Caki2 (cell line): ENCODE results near the gene MGP. TPM values are rescaled to one million over a fixed set of nuclear protein-coding genes. Genes with fewer than 3 reads are reported as not detected.

Experiments
- DNase-seq: peaks from one replicate; pipeline ENCODE4 v3.0.0-alpha.2; 2015; ENCODE audit warnings: low read depth
- in situ Hi-C: cut with HindIII; loops from 2 replicates; pipeline ENCODE4 v1.10.0; 2016; ENCODE audit warnings: low sequenced_read_pairs, low pct_unique_long_range_greater_than_20kb, mixed read lengths
- total RNA-seq: library from RNA; depleted of rRNA; stranded (reverse); fragments of >200 nt; shearing (Covaris generic); gene quantifications from 2 replicates; pipeline ENCODE4 v1.2.3, GENCODE V29; 2014; ENCODE audit warnings: low replicate concordance

MGP gene
- total RNA-seq, 1 experiment from 2014 or later, result not detected

DNA sequence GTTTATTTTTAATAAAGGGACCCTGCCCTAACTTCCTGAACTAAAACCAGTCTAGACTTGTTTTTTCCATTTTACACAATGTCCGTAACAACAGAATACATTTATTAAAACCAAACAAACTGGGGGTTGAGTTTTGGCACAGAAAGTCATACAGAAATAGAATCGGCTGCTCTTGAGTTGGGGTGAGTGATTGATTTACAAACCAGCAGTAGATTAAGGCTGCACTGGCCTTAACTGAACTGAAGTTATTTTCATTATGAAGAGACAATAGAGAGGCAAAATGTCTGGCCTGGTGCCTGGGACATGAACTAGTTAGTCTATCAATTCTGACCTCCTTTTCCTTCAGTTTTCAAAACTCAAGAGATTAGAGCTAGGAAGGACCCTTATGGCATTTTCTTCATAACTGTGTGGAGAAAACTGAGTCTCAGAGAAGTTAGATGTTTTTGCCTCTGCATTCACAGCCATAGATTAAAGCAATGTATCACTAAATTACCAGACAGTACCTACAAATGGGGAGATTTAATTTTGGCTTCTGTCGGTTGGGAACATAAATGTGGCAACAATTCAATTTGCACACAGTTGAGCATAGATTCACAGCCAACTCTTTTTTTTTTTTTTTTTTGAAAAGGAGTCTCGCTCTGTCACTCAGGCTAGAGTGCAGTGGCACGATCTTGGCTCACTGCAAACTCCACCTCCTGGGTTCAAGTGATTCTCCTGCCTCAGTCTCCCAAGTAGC lies 19.8 kb upstream of the MGP start:
- in situ Hi-C loops, result no loop called here
- no peak for DNase-seq

DNA sequence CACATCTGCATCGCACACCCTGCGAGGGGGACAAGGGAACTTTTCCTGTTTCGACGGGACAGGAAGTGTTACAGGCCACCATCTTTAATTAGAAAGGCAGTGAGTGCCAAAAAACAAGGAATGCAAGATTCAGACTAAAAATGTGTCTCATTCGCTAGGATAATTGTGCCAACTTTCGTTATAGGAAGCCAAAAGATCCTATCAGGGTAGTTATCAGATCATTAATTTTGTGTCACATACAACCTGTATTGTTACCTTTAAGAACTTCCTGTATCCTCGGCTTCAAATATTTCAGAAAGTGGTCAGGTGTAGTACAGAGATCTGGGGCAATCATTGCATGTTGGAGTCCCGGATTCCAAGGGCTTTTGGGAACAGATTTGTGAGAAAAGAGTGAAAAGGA lies 19.2 kb upstream of the MGP start:
- DNase-seq, result no peak
- in situ Hi-C loops, result no loop called here

DNA sequence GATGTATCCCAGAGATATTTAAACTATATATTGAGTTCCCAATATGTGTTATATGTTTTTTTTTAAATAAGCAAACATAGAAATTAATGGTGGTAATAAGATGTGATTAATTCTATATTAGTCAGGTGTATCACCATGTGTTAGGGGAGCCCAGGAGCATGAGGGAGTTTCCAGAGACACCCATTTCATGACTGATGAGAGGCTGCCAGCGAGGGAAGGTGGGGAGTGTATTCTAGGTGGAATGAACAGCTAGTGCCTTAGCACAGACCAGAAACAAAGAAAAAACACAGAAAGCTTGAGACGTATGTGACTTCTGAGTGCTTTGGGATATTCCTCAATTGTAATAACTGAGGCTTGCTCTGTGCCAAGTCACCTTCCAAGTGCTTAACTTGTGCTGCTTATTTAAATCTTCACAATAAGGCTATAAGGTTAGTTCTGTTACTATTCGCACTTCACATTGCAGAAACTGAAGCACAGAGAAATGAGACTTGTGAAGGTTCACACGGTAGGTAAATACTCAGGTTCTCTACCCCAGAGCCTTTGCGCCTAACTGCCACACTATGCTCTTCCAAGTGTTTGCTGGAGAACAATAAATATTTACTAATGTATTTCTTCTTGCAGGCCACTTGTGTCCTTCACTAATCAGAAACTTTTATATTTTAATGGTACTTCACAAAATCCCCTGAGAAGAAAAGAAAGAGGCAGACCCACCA lies 17.9 kb upstream of the MGP start:
- no peak for DNase-seq
- in situ Hi-C loops, result no loop called here

DNA sequence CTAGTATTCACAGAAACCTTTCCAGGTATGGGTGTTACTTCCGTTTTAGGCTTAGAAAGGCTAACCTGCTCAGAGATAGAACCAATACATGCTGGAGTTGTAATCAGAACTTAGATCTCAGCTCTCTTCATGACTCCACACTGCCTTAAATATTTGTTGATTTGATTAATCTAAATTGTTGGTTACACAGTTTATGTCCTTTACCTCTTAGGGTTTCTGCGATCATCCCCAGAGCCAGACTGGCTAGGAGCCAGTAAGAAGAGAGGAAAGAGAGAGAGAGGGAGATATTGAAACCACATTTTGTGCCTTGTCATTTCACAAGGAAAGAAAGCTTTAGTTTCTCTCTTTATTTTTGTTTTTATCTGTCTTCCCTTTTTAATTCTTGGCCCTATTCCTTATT lies 16.8 kb upstream of the MGP start:
- DNase-seq, result no peak
- in situ Hi-C loops, result no loop called here

DNA sequence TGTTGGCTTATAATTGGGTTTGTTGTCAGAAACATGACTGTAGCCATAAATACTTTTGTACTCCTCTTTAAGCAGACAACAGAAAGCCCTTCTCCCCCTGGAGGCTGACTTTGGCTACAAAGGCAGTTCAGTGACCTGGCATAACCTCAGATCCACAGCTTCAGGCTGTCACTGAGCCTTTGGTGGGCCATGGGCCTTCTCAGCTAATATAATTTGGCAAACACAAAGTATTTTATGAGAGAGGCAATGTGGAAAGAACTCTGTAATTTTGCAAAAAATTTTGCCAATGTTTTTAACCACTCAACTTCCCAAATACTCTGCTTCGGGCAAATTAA lies 15.5 kb upstream of the MGP start:
- in situ Hi-C loops, result no loop called here
- DNase-seq, result no peak

DNA sequence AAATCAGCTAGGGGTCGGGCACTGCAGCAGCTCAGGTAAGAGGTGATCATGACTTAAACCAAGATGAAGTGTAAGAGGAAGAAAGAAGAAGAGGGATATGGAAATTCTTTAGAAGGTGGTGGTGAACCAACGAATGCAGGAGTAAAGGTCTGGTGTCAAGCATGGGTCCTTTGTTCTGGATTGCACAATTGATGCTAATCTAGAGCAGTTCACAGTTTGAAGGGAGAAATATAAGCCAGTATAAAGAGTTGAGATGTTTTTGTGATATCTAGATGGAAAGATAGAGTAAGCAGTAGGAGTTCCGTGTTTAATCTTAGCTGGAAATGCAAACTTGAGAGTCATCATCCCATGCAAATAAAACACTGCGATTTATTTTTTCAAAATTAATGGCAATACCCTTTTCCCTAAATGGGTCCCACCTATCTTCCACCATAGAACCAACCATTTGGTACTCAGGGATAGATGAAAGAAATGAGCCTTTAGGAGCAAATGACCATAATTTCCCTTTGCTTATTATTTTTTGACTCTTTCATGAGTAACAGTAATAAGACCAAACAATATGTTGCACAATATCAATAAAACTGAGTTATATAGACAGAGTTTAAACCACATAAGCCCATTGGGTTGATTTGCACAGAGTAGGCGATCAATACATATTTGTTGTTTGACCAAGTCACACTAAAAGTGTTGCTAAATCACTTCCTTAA lies 15.0 kb upstream of the MGP start:
- in situ Hi-C loops, result no loop called here
- no peak for DNase-seq

DNA sequence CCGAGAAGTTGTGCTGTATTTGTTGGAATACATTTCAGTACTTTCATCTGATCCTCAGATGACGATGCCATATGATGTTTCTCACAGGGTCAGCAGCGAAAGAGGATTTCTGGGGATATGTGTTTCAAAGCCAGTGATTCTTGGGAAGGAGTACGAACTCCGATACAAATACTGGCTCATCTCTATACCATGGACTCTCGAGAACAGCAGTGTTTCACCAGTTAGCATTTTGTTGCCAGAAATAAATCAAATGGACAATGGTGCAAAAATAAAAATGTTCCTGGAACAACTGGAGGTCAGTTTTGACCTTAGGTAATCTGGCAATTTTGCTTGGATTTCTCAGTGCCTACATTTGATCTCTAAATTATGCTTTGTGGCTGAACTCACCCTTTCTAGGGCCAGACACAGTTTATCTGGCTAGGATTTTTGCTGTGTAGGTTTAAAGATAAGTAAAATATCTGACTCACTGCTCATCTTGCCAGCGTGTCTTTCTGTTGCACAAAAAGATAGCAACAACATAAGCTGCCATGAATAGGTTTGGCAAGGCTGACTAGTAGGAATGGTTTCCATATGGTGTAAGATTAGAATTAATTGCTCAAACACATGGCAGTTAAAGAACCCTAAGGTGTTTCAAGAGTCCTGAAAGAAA lies 11.0 kb upstream of the MGP start:
- in situ Hi-C loops, result no loop called here
- no peak for DNase-seq

DNA sequence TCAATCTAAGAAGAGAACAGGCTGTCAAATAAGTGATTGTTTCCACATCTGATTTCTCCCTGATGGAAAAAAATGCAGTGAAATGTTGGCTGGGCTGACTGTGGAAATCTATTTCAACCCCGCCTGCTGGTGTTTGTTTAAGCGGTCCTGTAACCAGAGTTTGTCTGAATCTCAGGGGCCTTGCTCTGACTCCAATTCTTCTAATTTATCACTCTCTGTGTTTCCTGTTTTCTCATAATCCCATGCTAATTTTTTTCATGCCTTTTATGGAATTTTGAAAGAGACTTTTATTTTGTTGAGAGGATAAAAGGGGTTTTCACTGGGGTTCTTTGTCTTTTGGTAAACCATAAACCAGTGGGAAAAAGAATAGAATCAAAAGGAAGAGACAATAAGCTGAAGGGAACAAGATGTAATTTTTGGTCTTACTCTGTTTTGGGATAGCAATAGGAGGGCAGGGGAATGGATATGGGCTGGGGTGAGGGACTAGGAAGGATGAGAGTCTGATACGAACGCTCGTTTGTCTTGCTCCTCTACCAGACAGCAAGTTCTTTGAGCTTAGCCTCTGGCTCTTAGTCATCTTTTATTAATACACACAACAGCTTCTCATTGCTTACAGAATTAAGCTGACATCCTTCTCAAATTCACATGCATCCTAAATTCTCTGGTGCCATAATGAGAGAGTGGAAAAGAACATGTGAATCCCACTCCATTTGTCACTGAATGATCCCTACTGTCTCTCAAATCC lies 8.0 kb upstream of the MGP start:
- no peak for DNase-seq
- in situ Hi-C loops, result no loop called here

DNA sequence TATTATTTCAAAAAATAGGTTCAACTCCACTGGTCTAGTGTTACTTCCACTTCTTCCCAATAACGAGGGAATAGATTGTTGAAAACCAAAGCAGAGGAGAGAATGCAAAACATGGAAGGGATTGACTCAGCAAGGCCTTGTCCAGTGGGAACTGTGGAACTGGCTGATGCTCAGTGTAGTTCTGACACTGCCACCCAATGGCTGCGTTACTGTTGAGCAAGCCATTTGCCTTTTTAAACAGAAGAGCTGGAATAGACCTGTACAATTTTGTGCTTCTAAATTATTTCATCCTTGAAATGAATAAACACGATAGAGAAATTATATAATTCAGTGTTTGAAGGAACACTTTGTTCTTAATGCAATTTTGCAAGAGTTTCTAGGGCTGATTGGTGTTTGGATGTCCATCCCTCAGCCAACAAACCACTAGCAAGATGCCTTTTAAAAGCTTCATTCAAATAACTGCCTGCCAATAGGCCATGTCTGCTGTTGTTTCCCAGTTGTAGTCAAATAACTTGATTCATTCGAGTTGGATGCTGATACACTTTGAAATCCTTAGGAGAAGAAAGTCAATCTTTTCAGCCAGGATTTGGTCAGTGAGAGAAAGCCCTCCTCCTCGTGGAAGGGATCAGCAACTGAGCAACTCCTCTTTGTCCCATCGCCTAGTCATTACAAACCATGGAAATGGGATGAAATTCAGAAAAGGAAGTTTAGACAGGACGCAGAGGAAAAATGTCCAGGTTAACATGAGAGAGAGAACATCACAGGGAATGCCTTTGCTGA lies 7.3 kb upstream of the MGP start:
- in situ Hi-C loops, result no loop called here
- no peak for DNase-seq

DNA sequence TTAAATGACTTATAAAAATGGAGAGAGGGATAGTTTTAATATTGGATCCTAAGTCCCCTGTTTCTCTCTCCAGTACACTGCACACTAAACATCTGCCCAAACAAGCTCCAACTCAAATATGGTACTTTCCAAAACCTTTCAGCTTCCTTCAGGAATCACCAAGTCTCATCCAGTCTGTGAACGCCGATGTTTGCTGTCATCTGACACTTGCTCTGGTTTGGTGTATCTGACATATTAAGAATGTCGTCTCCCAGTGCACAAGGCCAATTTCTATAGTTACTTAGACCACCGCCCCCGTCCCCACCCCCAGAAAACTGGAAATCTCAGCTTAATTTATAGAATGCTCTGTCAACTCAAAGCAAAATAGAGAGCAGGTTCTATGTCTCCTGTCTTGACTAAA lies 5.0 kb upstream of the MGP start:
- no peak for DNase-seq
- in situ Hi-C loops, result no loop called here

DNA sequence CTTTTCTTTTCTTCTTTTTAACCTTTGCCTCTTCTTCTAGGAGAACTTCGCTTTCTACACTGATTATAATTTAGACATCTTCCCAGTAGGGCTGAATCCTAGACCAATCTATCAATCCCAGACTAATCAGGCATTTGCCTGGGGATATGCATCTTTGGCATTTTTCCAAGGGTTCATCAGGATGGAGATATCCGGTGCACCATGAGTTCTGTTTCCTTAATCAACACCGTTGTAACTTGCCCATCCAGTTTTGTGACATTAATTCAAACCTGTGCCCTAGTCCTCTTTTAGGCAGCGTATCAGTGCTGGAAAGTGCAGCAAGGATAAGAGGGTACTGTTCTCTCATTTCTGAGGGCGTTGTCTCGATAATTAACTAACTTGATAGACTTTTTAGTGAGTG lies 617 bp upstream of the MGP start:
- in situ Hi-C loops, result no loop called here
- DNase-seq, result no peak

DNA sequence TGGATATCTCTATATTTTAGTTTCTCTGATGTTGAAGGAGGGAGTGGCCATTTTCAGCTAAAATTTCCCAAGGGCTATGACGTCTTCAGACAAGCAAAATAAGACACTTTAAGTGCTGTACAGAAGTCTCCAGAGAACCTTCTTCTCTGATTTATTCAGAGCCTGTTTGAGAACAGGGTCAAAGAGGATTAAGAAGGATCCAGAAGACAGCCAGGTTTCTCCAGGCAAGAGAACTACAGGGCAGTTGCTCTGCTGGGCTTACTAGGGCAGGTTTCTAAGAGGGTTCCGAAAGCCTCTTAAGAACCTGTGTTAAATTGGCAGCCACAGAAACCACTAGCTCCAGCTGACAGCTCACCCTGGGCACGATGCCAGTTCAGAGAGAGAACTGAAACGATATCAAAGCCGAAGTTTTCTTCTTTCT lies 1.2 kb downstream of the MGP start:
- DNase-seq, result peak; percentile 8
- in situ Hi-C loops, result no loop called here

DNA sequence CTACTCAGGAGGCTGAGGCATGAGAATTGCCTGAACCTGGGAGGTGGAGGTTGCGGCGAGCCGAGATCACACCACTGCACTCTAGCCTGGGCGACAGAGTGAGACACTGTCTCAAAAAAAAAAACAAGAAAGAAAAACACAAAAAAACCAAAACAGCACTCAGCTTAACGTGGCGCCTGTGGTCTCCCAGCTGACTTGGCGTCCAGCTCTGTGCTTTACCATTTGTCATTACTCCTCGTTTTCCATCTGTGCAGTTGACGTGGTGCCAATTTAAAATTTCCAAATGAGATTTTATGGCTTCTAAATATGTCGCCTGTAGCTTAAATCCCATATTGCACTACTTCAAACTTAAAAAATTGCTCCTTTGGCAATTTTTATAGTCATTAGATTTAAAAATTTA lies 2.0 kb downstream of the MGP start:
- in situ Hi-C loops, result no loop called here
- DNase-seq, result no peak

DNA sequence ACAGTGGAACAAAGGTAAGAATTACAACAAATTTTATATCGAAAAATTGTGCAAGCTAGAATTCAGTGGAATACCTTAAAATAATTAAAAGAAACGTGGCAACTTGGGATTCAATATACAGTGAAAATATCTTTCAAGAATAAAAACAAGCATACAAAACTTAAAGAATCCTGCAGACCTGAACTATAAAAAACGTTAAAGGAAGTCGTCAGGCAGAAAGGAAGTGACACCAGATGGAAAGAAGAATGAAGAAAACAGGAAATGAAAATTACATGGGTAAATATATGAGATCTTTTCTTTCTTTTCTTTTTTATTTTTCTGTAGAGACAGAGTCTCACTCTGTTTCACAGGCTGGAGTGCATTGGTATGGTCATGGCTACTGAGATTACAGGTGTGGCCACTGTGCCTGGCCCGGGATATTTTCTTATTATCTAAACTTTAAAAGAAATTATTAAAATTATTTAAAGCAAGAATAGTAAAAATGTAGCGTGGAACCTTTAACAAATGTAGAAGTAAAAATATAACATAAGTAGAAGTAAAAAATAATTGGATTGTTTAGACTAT lies 4.7 kb downstream of the MGP start:
- no peak for DNase-seq
- in situ Hi-C loops, result no loop called here

DNA sequence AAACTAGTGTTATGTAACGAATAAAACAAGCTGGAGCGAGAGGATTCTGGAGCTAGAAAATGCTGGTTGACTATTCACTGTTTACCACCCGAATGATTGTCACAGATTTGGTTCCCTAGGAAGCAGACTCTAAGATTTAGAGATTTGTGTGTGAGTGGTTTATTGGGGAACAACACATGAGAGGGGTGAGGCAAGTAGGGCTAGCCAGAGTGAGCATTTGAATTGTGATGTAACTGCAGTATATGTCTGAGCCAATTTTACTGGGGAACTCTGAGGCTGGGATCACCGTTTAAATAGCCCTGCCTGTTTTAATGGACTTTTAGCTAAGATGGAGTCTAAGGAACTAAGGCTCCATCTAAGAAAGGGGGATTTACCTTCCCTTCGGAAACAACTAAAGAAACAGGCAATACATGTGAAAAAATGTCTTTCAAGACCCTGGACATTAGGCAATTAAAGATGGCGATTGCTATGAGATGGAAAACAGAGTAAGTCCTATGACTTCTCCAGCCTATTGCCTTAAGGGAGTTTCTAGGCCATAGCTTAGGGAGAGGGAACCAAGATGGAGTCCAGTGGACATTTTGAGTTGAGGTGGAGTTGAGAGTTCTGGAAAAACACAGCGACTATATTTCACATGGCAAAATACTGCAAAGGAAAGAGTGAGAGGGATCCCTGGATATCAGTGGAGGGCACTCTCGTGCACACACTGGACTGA lies 6.3 kb downstream of the MGP start:
- in situ Hi-C loops, result no loop called here
- no peak for DNase-seq

DNA sequence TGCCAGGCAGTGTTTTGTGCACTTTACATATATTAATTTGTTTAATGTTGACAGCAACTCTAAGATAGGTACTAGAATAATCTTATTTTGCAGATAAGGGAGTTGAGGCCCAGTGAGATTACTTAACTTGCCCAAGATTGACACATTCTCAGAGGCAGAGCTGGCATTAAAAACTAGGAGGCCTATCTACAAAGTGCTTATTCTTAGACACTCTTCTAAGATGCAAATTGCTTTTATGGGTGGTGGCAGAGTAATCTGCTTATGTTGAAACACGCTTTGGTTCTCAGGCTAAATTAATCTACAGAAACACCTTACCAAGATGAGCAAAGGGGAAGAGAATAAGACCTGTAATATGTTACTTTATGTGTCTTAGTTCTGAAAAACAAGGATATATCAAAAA lies 7.2 kb downstream of the MGP start:
- in situ Hi-C loops, result no loop called here

DNA sequence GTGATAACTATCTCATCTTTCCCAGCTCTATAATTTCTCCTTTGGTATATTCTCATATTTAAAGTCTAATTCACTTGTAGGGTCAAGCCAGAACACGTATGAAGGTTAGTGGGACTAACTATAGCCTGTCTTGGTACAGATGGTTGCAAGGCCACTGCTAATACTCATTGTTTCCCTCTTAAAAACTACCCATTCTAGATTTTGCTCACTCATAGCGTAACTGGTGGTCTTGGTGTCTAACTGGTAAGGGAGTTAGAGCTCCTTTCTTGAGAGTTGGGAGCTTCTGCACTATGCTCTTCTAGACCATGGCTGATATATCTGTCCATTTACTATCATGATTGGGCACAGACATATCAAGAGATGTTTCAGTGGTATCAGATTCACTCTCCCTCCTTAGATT lies 8.8 kb downstream of the MGP start:
- no peak for DNase-seq
- in situ Hi-C loops, result no loop called here

More for the DNA sequence above, 7.2 kb downstream of the MGP start:
- no peak for DNase-seq
